ENCODE measurements around the gene KIF21B.

GRCh38 chr1:201011616-201012015, 11.9 kb downstream of the KIF21B start:
- TF ChIP-seq CTCF (IDR thresholded peaks at IDR 0.05) (no peak), POLR2A (IDR thresholded peaks at IDR 0.05) (no peak)

Data from right lobe of liver (tissue), 4 donors.